Measurements from ENCODE around the gene NSD1. TPM values are rescaled to one million over a fixed set of nuclear protein-coding genes. Genes with fewer than 3 reads are reported as not detected.

Gene NSD1
- total RNA-seq: 89.8 TPM

GRCh38 chr5:177133096-177133852, at the start of gene NSD1:
Gene NSD1, plus strand, starts transcription at chr5:177133773. Its CDS starts 1,331 bp downstream, at chr5:177135104.
- DNase-seq: peak; percentile 92

- DNase-seq: no peak
Observed at GRCh38 chr5:177084175-177084574, 49.4 kb upstream of the NSD1 start.

DNA sequence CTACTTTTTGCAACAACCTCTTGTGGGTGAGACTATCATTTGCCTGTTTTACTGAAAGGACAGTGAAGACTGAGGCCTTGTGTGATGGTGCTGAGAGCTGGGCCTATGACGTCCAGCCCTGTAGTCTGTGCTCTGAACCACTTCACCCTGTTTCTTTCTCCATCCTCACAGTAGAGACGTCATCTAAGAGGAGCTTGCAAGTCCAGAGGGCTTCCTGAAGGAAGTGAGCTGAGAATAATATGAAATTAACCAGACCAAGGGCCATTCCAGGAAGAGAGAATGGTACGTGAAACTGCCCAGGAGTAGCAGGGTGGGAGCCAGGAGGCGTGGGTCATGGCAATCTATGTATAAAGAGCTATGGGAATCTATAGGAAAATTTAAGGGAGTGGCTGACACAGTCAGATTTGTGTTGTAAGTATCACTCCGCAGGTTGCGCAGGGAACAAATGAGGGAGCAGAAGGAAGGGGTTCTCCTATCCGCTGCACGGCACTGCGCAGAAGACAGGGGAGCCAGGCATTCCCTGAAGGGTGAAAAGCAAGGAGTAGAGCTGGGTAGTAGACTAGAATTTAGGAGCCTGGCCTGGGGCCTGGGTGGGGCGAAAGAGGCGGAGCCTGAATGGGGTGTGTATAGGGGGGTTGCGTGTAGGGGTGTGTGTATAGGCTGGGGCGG, 47.5 kb upstream of the NSD1 start:
- DNase-seq: no peak

GRCh38 chr5:177086654-177087397, 46.7 kb upstream of the NSD1 start, which contains the start of gene FGFR4:
Gene FGFR4, plus strand, starts transcription at chr5:177086915. Its CDS starts 2,688 bp downstream, at chr5:177089603.
- DNase-seq: no peak

DNA sequence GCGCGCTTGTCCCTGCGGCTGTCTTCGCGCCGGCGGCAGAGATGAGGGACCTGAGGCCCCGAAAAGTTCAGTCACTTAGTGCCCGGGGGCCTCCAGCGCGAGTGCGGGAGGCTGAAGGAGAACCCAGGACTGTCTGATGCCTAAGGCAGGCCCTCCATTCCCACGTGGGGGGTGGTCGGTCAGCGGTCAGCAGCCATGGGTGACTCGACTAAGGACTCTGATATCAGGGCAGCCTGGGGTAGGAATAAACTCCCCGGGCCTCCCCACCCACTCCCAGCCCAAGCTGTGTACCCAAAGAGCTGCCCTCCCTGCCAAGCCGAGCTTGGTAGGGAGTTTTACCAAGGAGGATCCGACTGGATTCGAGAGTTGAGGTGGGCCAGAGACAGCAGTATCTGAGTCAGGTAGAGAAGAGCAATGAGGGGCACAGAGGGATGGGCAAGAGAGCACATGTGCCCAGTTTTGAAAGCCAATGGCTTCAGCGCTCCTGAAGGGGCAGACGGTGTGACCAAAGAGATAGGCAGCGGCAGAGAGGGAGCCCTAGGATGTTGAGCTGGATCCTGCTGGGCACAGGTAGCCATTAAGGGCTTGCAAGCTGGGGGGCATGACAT, 46.1 kb upstream of the NSD1 start:
- no peak for DNase-seq

GRCh38 chr5:177089127-177089526, 44.4 kb upstream of the NSD1 start:
- DNase-seq: no peak

GRCh38 chr5:177089825-177090641, 43.5 kb upstream of the NSD1 start:
- DNase-seq: no peak

DNA sequence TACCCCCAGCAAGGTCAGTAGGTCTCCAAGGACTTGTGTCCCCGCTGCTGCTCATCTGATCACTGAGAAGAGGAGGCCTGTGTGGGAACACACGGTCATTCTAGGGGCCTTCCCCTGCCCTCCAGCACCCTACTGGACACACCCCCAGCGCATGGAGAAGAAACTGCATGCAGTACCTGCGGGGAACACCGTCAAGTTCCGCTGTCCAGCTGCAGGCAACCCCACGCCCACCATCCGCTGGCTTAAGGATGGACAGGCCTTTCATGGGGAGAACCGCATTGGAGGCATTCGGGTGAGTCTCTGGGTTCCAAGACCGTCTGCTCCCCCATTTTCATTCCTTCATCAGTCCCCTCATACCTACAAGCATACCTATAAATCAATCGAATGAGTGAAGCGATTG, 42.8 kb upstream of the NSD1 start:
- DNase-seq: no peak

- no peak for DNase-seq
Observed at GRCh38 chr5:177091232-177091631, 42.3 kb upstream of the NSD1 start.

GRCh38 chr5:177092178-177093081, 41.1 kb upstream of the NSD1 start:
- no peak for DNase-seq

DNA sequence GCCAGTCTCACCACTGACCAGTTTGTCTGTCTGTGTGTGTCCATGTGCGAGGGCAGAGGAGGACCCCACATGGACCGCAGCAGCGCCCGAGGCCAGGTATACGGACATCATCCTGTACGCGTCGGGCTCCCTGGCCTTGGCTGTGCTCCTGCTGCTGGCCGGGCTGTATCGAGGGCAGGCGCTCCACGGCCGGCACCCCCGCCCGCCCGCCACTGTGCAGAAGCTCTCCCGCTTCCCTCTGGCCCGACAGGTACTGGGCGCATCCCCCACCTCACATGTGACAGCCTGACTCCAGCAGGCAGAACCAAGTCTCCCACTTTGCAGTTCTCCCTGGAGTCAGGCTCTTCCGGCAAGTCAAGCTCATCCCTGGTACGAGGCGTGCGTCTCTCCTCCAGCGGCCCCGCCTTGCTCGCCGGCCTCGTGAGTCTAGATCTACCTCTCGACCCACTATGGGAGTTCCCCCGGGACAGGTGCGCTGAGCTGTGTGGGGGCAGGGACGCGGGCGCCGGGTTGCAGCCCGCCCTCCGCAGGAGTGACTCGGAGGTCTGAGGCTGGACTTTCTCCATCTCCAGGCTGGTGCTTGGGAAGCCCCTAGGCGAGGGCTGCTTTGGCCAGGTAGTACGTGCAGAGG, 40.4 kb upstream of the NSD1 start:
- DNase-seq: no peak

DNA sequence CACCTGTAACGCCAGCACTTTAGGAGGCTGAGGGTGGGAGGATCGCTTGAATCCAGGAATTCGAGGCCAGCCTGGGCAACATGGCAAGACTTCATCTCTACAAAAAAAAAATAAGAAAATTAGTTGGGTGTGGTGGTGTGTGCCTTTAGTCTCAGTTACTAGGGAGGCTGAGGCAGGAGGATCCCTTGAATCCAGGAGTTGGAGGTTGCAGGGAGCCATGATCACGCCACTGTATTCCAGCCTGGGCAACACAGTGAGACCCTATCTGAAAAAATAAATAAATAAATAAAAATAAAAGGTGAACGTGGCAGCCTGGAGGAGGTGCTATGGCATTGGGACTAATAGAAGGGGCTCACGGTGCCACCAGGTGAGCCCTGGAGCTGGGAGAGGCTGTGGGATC, 39.8 kb upstream of the NSD1 start:
- DNase-seq: no peak

DNA sequence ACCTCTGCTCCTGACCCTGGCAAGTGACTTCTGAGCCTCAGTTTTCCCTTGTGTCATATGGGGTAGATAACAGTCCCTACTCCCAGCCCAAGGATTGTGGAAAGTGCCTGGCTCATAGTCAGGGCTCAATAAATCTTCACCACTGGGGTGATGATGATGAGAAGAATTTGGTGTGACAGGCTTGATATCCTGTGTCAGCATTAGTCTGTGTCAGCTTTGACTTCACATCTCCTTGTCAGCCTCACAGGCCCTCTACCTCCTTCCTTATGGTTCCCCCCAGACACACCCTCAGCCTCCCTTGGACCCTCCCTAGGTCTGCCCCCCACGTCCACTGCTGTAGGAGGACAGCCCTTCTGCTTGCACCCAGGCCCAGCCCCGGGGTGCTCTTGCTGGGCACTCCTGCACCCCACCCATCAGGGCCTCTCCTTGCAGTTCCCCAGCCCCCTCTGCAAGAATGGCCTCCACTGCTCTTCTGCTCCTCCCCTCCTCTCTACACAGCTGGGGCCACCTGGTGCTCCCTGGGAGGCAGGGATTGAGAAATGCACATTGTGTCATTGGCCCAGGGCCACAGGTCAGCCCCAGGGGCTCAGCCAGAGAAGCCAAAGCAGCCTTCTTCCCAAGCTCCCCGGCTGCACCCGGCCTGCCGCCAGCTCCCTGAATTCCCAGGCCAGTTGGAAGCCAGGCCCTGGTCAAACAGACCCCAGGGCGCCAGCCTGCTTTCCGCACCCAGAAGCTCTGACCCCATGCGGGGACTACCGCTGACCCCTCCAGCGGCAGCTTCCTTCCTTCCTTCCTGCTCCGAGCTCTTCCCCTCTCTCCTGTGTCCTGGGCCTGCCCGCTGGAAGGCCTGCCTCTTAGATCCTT, 39.1 kb upstream of the NSD1 start:
- no peak for DNase-seq

DNA sequence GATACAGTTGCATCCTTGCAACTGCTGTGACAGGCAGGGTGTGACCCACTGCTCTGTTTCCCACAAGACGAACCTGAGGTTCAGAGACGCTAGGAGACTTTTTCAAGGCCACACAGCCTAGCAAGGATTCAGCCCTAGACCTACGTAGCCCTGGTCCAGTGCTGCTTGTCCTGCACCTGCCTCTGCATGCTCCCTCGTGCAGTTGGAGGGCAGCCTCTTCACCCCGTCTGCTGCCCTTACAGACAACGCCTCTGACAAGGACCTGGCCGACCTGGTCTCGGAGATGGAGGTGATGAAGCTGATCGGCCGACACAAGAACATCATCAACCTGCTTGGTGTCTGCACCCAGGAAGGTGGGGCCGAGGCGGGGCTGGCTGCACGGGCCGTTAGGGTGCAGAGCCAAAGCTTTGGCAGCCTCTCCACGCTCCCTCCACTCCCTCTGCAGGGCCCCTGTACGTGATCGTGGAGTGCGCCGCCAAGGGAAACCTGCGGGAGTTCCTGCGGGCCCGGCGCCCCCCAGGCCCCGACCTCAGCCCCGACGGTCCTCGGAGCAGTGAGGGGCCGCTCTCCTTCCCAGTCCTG, 38.4 kb upstream of the NSD1 start:
- DNase-seq: no peak

DNA sequence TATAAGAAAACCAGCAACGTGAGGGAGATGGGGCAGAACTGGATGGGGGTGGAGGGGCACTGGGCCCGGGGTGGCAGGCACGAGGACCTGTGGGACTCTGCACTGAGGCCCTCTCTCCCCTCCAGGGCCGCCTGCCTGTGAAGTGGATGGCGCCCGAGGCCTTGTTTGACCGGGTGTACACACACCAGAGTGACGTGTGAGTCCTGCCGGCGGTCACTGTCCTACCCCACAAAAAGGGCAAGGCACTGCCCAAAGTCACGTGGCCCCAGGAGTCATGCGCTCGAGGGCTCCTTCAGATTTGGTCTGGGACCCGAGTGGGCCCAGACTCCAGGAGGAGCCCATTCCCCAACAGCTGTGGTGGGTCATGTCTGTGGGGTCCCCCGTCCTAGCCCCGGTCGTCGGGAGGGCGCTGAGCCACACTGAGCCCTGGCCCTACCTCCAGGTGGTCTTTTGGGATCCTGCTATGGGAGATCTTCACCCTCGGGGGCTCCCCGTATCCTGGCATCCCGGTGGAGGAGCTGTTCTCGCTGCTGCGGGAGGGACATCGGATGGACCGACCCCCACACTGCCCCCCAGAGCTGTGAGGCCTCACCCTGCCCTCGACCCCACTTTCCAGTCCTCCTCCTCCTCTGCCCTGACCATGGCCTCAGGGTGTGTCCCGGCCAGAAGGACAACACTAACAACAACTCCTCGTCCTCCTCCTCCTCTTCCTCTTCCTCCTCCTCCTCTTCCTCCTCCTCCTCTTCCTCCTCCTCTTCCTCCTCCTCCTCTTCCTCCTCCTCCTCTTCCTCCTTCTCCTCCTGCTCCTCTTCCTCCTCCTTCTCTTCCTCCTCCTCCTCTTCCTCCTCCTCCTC, 37.2 kb upstream of the NSD1 start:
- no peak for DNase-seq

DNA sequence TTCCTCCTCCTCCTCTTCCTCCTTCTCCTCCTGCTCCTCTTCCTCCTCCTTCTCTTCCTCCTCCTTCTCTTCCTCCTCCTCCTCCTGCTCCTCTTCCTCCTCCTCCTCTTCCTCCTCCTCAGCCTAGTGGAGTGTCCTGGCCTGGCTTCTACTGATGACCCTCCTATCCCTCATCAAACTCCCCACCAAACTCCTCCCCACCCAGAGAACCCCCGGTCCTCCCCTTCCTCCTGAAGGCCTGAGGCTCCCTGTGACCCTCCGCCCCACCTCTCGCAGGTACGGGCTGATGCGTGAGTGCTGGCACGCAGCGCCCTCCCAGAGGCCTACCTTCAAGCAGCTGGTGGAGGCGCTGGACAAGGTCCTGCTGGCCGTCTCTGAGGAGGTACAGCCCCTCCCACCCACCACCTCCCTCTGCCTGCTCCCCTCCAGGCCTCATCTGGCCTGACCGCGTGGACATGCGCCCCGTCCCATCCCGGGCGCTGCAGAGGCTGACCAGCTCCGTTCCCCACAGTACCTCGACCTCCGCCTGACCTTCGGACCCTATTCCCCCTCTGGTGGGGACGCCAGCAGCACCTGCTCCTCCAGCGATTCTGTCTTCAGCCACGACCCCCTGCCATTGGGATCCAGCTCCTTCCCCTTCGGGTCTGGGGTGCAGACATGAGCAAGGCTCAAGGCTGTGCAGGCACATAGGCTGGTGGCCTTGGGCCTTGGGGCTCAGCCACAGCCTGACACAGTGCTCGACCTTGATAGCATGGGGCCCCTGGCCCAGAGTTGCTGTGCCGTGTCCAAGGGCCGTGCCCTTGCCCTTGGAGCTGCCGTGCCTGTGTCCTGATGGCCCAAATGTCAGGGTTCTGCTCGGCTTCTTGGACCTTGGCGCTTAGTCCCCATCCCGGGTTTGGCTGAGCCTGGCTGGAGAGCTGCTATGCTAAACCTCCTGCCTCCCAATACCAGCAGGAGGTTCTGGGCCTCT, 36.3 kb upstream of the NSD1 start:
- DNase-seq: no peak

DNA sequence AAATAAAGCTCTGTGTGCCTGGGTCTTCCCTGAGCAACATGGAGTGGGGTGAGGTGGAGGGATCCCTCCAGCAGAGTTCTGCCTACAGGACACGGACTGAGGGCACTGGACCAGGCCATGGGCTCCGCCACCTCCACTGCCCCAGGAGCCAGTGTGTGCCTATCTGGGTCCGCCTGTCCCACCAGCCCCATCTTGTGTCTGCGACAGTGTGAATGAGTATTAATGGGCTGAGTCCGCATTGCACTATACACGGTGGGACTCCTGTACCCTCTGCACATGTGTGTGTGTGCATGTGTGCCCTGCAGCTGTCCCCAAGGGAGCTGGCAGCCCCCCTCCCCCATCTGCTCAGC, 35.5 kb upstream of the NSD1 start:
- DNase-seq: no peak
